GM18907 (cell line): Measurements from ENCODE around the gene DLX5.

Source experiments
- ATAC-seq: cut with Tn5 transposase; IDR thresholded peaks from one replicate; pipeline ENCODE4 v1.9.1; 2021; ENCODE audit warnings: mild to moderate bottlenecking, moderate library complexity; ENCODE audit not compliant: unreplicated experiment

Gene DLX5

DNA sequence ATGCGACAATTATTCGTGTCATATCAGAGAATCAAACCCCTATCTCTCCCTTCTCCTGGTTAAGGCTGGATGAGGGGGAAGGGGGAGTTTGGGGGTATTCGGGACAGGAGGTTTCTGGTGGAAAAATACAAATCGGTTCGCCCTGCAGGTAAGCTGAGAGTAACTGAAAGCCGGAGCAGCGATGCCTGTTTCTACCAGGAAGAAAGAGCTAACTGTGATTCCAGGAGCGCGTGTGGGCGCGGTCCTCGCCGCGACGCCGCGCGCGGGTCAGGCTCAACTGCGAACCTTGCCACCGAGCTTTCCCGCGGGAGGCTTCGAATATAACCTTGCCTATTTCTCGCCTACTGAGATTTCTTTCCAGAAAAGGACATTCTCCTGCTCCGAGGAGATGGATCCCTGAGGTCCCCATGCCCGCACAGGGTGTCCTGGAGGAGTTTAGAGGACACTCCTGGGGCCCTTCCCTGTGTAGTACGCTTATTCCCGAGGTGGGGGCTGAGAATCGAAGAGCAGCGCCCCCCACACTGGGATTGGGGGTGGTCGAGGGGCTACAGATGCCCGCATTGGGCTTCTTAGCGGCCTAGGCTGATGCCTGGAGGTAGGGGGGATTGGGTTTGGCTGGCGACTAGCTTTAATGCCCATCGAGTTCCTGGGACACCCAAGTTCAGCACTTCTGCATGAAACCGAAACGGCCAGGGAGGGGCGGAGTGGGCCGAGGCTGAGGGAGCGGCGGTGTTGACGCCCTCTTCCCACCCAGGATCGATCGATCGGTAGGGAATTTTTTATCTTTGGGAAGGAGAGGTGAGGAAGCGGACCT, 32.2 kb downstream of the DLX5 start:
- no peak for ATAC-seq

DNA sequence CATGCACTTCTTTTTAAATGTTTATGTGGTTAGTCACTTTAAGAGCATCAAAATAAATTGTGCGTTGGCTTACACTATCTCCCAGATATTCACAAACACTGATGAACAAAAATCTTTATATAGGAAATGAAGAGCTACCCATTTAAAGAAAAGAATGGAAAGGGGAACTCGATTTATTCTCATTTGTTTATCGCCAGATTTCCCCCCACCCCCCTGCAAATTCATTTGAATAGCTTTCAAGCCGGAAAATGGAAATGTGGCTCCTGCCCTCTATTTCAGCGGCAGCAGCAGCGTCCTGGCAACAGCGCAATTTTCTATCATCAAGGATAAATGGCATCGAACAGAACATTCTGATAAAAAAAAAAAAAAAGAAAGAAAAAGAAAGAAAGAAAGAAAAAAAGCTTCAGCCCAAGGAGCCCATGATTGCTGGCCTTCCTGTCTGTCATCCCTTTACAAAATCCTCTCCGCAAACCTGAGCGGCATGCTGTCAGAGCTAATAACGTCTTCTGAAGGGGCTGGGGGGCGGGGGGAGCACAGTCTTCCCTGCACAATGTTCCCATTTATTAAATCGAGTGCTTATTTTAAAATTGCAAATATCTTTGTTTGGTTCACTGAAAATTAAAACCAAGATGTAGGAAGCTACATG, 33.0 kb downstream of the DLX5 start:
- ATAC-seq: no peak

DNA sequence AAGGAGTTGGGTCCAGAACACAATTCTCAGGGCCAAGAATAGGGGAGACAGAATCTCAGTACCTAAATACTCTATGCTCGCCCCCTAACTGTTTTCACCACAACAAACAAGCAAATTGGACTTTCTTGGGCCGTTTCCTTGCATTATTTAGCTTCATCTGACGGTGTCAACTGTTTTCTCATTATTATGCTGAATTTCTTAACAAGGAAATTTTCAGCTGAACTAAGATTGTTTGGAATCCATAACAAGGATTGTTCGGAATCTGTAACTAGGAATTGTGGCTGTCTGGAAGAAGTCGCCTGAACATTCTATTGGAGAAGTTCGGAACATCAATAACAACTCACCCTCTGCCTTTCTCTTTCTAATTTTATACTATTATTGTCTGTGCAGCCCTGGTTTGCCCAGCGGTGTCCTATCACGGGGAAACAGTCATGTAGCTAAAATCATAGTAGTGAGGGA, 34.7 kb downstream of the DLX5 start:
- ATAC-seq: no peak

DNA sequence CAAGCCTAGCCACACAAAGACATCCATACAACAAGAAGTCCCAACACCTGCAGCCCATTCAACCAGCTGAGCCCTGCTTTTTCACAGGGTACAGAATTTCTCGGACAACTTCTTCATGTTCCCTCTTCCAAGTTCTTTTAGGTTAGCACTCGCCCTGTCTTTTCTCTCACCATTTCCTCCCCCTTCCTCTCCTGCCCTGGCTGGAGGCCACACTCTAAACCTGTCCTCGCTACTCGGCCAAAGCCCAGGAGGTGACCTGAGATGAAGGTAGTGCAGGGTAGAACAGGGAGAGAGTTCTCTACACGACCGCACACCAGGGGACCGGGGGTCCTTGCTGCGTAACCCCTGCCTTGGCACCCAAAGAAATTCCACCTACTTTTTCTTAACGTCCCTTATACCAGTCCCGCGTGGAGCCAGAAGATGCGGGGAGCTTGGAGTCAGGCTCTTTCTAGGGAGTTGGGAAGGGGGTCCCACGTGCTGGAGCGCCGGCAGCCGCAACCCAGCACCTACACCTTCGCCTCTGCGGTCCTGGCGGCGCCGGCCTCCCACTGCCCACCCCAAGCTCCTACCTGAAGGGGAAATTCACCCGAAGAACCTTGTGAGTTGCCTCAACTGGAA, 35.3 kb downstream of the DLX5 start:
- no peak for ATAC-seq

DNA sequence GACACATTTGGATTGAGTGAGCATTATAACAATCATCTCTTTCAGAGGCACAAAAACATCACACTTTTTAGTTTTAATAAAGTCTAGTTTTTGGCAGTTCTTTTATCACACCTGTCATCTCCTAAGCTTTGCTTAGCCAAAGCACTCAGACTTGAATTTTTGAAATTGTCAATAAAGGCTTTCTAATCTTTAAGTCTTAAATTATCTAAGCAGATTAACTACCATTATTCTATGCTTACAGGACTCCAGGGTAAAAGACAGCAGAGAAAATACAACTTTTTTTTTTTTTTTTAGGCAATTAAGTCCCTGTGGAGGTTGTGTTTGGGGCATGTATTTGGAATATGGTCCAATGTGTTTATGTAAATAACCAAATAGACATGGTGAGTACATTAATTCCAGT, 36.9 kb downstream of the DLX5 start:
- no peak for ATAC-seq

DNA sequence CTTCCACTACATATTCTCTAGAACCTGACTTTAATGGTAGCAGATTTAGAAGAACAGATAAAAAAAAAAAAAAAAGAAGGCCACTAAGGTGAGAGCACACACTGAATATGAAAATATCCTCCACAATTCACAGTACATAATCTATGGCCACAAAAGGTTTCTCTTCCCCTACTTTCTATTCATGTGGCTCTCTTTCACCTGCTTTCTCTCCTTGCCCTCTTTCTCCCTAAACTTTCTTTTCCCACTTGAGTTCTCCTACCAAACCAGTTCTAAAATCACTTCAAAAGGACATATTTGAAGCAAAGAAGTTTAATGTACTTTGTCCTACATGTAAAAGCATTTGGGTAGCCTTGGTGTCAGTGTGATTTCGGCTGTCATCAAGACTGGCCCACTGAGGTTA, 37.7 kb downstream of the DLX5 start:
- no peak for ATAC-seq

DNA sequence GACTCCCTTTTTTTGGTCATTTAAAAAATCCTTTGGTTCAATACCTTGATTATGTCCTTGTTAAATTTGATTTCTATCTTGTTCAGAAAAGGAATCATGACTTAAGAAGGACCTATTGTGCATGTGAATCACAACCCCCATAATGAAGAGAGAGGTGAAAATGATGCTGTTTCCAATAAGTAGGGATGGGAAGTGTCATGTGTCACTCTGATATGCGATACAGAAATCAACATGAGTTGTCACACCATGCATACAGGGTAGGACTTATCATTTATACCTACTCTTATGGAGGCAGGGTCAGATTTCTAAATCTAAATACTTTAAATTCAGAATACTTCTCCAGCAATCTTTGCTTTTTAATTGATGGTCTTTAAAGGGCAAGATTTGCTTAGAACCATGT, 38.6 kb downstream of the DLX5 start:
- no peak for ATAC-seq

DNA sequence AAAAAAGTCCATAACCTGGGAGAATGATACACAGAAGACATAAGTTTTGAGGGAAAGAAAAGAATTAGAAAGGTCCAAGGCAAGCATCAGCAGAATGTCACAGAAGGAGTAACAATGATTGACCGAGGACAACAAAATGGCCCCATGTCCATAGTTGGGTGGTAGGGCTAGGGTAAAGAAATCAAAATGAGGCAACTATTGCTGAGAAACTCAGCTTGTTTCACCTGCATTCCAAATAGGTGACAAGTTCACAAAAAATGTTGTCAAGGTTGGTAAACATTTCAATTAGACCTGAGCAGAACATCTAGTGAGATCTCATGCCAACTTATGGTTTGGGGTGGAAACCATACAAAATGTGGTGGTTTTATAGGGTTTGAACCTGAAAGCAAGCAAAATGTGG, 42.0 kb downstream of the DLX5 start:
- ATAC-seq: no peak

DNA sequence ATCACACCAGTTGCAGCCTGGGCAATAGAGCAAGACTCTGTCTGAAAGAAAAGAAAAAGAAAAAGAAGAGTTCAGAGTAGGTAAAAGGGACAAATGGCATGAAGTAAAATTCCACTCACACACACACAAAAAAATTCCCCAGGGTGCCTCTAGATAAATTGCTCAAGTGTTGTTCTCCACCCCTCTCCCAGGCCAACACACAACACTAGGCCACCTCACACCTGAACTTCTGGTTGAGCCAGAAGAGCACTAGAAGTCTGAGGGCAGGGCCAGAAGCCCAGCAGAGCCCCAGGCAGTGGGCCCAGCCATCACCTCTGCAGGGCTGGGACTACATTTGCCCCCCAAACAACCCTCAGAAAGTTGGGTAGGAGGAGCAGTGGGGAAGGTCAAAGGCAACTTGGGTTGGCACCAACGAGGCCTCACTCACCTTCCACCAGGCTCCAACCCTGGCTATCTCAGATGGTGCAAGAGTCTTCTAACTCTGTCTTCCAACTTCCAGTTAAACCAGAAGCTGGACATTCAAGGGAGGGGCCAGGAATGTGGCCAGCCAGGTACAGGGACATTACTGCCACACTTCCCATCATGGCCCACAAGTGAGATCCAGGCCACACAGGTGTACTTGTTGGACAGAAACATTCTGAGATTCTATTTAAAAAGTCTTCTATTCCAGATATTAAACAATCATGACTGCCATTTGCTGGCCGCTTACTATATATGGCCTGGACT, 44.9 kb downstream of the DLX5 start:
- no peak for ATAC-seq

DNA sequence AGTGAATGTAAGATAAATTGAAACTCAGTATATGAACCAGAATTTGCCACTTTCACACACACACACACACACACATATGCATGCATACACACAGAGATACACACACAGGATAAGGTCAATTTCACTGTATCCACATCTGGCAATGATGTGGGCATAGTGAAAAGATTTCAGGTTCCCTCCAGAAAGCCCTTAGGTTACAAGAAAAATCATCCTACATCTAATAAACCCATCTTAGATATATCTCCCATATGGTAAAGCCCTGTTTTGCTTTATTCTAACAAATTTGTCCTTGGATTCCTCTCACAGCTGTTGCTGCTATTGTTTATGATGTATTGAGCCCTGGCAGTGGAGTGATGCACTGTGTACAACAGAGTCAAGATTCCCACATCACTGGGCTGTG, 47.2 kb downstream of the DLX5 start:
- no peak for ATAC-seq

DNA sequence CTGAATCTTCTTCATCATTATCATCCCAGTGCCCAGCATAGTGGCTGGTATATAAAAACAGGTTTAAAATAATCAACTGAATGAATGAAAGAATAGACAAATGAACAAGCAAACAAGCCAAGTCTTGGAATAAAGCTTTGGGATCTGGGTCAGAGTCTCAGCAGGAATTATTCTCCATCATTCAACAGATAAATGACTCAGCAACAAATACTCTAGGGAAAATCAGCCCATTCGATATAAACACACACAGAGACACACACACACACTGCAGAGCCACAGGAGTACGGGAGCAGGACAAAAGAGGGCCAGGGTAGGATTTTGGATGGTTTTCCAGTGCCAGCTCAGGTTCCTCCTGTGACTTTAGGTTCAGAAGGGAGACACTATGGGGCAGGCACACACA, 48.5 kb downstream of the DLX5 start:
- ATAC-seq: no peak

DNA sequence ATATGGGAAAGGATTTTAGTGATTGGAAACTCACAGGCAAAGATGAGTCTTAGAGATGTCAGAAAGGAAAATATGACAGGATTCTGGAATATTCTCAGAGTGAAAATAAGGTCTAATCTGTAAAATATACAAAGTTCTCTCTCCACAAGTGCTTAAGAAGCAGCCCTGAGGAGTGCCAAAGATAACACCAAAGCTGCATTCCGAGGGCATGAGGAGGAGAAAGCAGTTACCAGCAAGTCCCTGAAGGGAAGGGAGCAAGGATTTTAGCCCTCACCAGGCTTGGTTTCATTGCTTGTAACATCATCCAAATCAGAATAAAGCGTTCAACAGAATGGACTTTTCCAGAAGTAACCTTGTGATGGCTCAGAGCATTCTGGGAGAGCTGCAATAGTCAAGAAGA, 50.6 kb downstream of the DLX5 start:
- ATAC-seq: no peak

DNA sequence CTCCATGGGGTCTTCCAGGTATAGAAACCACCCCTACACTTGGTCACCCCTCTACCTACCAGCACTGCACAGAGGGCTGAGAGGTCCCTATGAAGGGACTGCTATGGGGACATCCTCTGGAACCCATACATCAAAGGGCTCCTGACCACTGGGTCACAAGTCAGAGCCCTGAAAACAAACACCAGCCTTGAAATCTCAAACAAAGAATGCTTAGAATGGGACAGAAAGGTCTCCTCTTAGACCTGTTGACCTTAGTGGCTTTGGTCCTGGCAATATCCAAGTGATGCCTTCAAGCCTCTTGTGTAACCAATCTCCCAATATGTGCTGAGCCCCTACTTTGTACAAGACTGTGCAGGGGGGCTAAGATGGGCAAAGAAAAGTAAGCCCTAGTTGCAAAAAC, 53.9 kb downstream of the DLX5 start:
- no peak for ATAC-seq
